NCI-H128 (cell line): ENCODE results near the gene NPR3.

Experiments used
- DNase-seq: peaks from one replicate; lab custom pipeline; 2025; ENCODE audit not compliant: unreplicated experiment; lab: John Stamatoyannopoulos, UW

Gene NPR3

GRCh38 chr5:32710550-32711361 is at the start of gene NPR3:
TSS of gene NPR3 (plus strand) at chr5:32711321. CDS start at chr5:32711777, 456 bp downstream.
- DNase-seq: no peak

GRCh38 chr5:32664523-32664922 is 46.6 kb upstream of the NPR3 start:
- DNase-seq: no peak

- DNase-seq: no peak
These were observed 42.6 kb upstream of the NPR3 start for GRCh38 chr5:32668552-32668951.

- DNase-seq: no peak
These were observed 37.8 kb upstream of the NPR3 start for GRCh38 chr5:32673272-32673671.

- DNase-seq: no peak
These were observed 34.1 kb upstream of the NPR3 start for GRCh38 chr5:32677023-32677422.

- no peak for DNase-seq
These were observed 32.6 kb upstream of the NPR3 start for GRCh38 chr5:32678472-32678871.

- no peak for DNase-seq
These were observed 31.9 kb upstream of the NPR3 start for GRCh38 chr5:32679218-32679617.

GRCh38 chr5:32680183-32680582 is 30.9 kb upstream of the NPR3 start:
- no peak for DNase-seq

- DNase-seq: no peak
These were observed 28.0 kb upstream of the NPR3 start for GRCh38 chr5:32683125-32683524.

GRCh38 chr5:32684260-32684659 is 26.9 kb upstream of the NPR3 start:
- no peak for DNase-seq

GRCh38 chr5:32686799-32687498 is 24.2 kb upstream of the NPR3 start:
- DNase-seq: no peak

GRCh38 chr5:32687499-32687831 is 23.7 kb upstream of the NPR3 start:
- no peak for DNase-seq

GRCh38 chr5:32690153-32690552 is 21.0 kb upstream of the NPR3 start:
- no peak for DNase-seq

GRCh38 chr5:32690666-32691065 is 20.5 kb upstream of the NPR3 start:
- DNase-seq: no peak

- DNase-seq: no peak
These were observed 18.9 kb upstream of the NPR3 start for GRCh38 chr5:32692036-32692746.

GRCh38 chr5:32703957-32704356 is 7.2 kb upstream of the NPR3 start:
- no peak for DNase-seq

GRCh38 chr5:32707418-32707997 is 3.6 kb upstream of the NPR3 start:
- DNase-seq: no peak

GRCh38 chr5:32708949-32709348 is 2.2 kb upstream of the NPR3 start:
- DNase-seq: no peak

- DNase-seq: no peak
These were observed 1.2 kb upstream of the NPR3 start for GRCh38 chr5:32709750-32710549.

- DNase-seq: no peak
These were observed 200 bp downstream of the NPR3 start for GRCh38 chr5:32711362-32711680.
